Articular chondrocyte of knee joint (primary cell): ENCODE results near the gene BTNL9. TPM values are rescaled to one million over a fixed set of nuclear protein-coding genes. Genes with fewer than 3 reads are reported as not detected.

Source experiments
- small RNA-seq: library from RNA; depleted of rRNA; stranded (forward); fragments of <200 nt; gene quantifications from one replicate; pipeline ENCODE3, GENCODE V24; 2012
- total RNA-seq: library from RNA; depleted of rRNA; stranded (reverse); fragments of >200 nt; gene quantifications from 2 replicates; pipeline ENCODE4 v1.2.3, GENCODE V29; 2012

Gene BTNL9
- not detected in 2 replicates for total RNA-seq

DNA sequence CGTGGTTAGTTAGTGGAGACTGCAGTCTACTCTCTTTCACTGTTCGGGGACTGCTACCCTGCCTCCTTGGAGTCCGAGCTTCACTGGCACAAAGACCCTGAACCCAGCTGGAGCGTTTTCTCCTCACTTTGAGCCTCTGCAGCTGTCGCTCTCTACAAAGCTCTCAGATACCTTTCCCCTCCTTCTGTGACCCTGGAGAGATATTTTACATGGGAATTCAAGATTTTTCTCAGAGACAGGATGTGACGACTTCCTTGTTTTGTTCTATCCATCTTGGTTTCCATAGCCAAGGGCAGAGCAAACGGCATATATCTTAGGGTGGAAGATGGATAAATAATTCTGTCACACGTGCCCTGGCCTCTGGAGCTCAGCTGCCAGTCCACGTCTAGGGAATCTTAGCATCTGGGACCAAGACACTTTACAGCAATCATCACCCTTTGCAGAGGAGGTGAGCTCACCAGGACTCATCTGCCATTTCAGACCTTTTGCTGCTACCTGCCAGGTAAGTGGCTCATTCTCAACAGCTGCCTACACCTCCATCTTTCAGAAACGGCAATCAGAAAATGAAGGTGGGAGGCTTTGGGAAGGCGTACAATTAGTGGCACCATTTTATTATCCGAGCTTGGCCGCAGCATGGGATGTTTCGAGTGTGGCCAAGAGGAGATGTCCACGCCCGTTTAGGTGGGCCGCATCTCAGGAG is at the start of gene BTNL9:
TSS of gene BTNL9 (plus strand) at position 336 of the 700 bp plus-strand sequence. CDS start 5,224 bp downstream, outside the sequence.

Small RNA genes within 50 kb of the gene (small RNA-seq; reads per million reads assigned to genes)
- gene MIR8089 (not detected), gene RNU6-1036P (not detected)

Other genes with a start within 250 kb of the BTNL9 start
- gene MGAT1, start 237.5 kb upstream of the BTNL9 start, total RNA-seq, result 101 and 105 TPM in 2 replicates
- gene ZFP62, start 179.0 kb upstream of the BTNL9 start, total RNA-seq, result 18.0 and 22.4 TPM in 2 replicates
- gene BTNL8, start 141.1 kb upstream of the BTNL9 start, total RNA-seq, result not detected in 2 replicates
- not detected in 2 replicates for gene BTNL3, start 51.4 kb upstream of the BTNL9 start, total RNA-seq
- gene OR2V1, start 90.9 kb downstream of the BTNL9 start, total RNA-seq, result not detected in 2 replicates
- not detected in 2 replicates for gene OR2V2, start 107.3 kb downstream of the BTNL9 start, total RNA-seq
- gene TRIM7, start 164.9 kb downstream of the BTNL9 start, total RNA-seq, result 0.97 and 3.3 TPM in 2 replicates
- gene TRIM41, start 183.0 kb downstream of the BTNL9 start, total RNA-seq, result 10.7 and 12.9 TPM in 2 replicates
- gene RACK1, start 203.6 kb downstream of the BTNL9 start, total RNA-seq, result 2,965 and 4,041 TPM in 2 replicates
- gene TRIM52, start 220.9 kb downstream of the BTNL9 start, total RNA-seq, result 7.8 and 11.6 TPM in 2 replicates